KMS-11 (cell line): ENCODE data around the gene RIBC2.
"Not testable (repeated sequence)": the region's sequence is repeated elsewhere in the genome, so short reads cannot be mapped to it uniquely, and the experiment has no call there.

Experiments used
- H2AFZ ChIP-seq: fragments of 200-600 bp; sonication (generic); 2 replicates; pipeline ENCODE4 v1.6.1; 2016; ENCODE audit warnings: antibody characterized with exemption, mixed run types, low read depth
- H3K27ac ChIP-seq: fragments of 200-600 bp; sonication (generic); 2 replicates; pipeline ENCODE4 v1.6.1; 2016; ENCODE audit warnings: mild to moderate bottlenecking, mixed run types
- H3K27me3 ChIP-seq: fragments of 200-600 bp; sonication (generic); 2 replicates; pipeline ENCODE4 v1.6.1; 2017; ENCODE audit warnings: mild to moderate bottlenecking, low read depth, mixed run types, moderate library complexity; ENCODE audit not compliant: insufficient read depth
- H3K36me3 ChIP-seq: fragments of 200-600 bp; sonication (generic); 2 replicates; pipeline ENCODE4 v1.6.1; 2017; ENCODE audit warnings: mild to moderate bottlenecking, mixed run types; ENCODE audit not compliant: insufficient read depth
- H3K4me1 ChIP-seq: fragments of 200-600 bp; sonication (generic); 2 replicates; pipeline ENCODE4 v1.6.1; 2016; ENCODE audit warnings: mild to moderate bottlenecking, low read depth, mixed run types; ENCODE audit not compliant: poor library complexity, severe bottlenecking
- H3K4me2 ChIP-seq: fragments of 200-600 bp; sonication (generic); 2 replicates; pipeline ENCODE4 v1.7.0; 2016; ENCODE audit warnings: mild to moderate bottlenecking, mixed run types
- H3K4me3 ChIP-seq: fragments of 200-600 bp; sonication (generic); IDR thresholded peaks from 2 replicates; pipeline ENCODE4 v1.6.1; 2017; ENCODE audit warnings: low read depth, low read length, mixed read lengths; ENCODE audit not compliant: insufficient read depth
- H3K79me2 ChIP-seq: fragments of 200-600 bp; sonication (generic); 2 replicates; pipeline ENCODE4 v1.6.1; 2016; ENCODE audit warnings: low read depth, mixed run types; ENCODE audit not compliant: insufficient read depth
- H3K9ac ChIP-seq: fragments of 200-600 bp; sonication (generic); 2 replicates; pipeline ENCODE4 v1.6.1; 2016; ENCODE audit warnings: mild to moderate bottlenecking, mixed run types
- H4K20me1 ChIP-seq: fragments of 200-600 bp; sonication (generic); 2 replicates; pipeline ENCODE4 v1.6.1; 2016; ENCODE audit warnings: mild to moderate bottlenecking, mixed run types; ENCODE audit not compliant: insufficient read depth
- TF ChIP-seq, protein P1 (sequence below): fragments of 200-600 bp; sonication (generic); conservative IDR thresholded peaks from 2 replicates; pipeline ENCODE4 v1.6.1; 2017; ENCODE audit warnings: low read depth, mild to moderate bottlenecking, antibody characterized with exemption, low read length, moderate library complexity, mixed read lengths

The RIBC2 gene

DNA sequence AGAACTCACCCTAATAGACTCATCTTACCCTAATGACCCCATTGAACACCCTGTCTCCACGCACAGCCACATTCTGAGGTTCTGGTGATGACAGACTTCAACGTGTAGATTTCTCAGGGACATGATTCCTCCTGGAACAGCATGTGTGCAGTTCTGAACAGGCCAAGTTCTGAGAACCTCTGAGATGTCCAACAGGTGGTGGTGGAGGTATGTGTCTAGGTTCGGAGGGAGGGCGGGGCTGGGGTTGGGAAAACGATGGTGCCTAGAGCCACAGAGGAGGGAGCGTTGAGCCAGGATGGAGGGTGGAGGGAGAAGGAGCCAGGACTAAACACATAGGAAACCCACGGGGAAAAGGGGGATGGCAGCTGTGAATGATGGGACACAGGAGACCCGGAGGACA lies 45.7 kb downstream of the RIBC2 start:
- H3K9ac ChIP-seq, result no peak overlapping the region
- no peak overlapping the region for H3K4me3 ChIP-seq
- no peak overlapping the region for H2AFZ ChIP-seq
- H3K4me2 ChIP-seq, result no peak overlapping the region
- no peaks in the 10 kb centered on the region for H4K20me1 ChIP-seq
- no peak overlapping the region for H3K27ac ChIP-seq
- no peaks in the 10 kb centered on the region for H3K4me1 ChIP-seq
- TF ChIP-seq, protein P1, sequence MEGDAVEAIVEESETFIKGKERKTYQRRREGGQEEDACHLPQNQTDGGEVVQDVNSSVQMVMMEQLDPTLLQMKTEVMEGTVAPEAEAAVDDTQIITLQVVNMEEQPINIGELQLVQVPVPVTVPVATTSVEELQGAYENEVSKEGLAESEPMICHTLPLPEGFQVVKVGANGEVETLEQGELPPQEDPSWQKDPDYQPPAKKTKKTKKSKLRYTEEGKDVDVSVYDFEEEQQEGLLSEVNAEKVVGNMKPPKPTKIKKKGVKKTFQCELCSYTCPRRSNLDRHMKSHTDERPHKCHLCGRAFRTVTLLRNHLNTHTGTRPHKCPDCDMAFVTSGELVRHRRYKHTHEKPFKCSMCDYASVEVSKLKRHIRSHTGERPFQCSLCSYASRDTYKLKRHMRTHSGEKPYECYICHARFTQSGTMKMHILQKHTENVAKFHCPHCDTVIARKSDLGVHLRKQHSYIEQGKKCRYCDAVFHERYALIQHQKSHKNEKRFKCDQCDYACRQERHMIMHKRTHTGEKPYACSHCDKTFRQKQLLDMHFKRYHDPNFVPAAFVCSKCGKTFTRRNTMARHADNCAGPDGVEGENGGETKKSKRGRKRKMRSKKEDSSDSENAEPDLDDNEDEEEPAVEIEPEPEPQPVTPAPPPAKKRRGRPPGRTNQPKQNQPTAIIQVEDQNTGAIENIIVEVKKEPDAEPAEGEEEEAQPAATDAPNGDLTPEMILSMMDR, result no peak
- no peaks in the 10 kb centered on the region for H3K36me3 ChIP-seq
- H3K79me2 ChIP-seq, result no peaks in the 10 kb centered on the region
- peaks cover 52% of the 10 kb centered on the region for H3K27me3 ChIP-seq

GRCh38 chr22:45460288-45461109 lies 47.0 kb downstream of the RIBC2 start:
- Histone ChIP-seq H2AFZ (no peak overlapping the region), H3K4me2 (no peak overlapping the region), H4K20me1 (no peaks in the 10 kb centered on the region), H3K27me3 (peaks cover 43% of the 10 kb centered on the region), H3K4me1 (no peaks in the 10 kb centered on the region), H3K36me3 (no peaks in the 10 kb centered on the region), H3K4me3 (no peak overlapping the region), H3K79me2 (no peaks in the 10 kb centered on the region), H3K27ac (no peak overlapping the region), H3K9ac (no peak overlapping the region)
- TF ChIP-seq, protein P1, result no peak

GRCh38 chr22:45462034-45462655 lies 48.7 kb downstream of the RIBC2 start:
- Histone ChIP-seq H3K4me2 (no peak overlapping the region), H3K27me3 (peaks cover 31% of the 10 kb centered on the region), H3K9ac (no peak overlapping the region), H3K36me3 (no peaks in the 10 kb centered on the region), H3K27ac (no peak overlapping the region), H3K4me3 (no peak overlapping the region), H4K20me1 (no peaks in the 10 kb centered on the region), H3K79me2 (no peaks in the 10 kb centered on the region), H3K4me1 (no peaks in the 10 kb centered on the region), H2AFZ (no peak overlapping the region)
- TF ChIP-seq, protein P1, result no peak

- not testable (repeated sequence) for H2AFZ ChIP-seq, H3K4me3 ChIP-seq, H3K4me1 ChIP-seq, H3K27ac ChIP-seq, H3K36me3 ChIP-seq, H3K9ac ChIP-seq, H3K4me2 ChIP-seq, H4K20me1 ChIP-seq, H3K79me2 ChIP-seq
- H3K27me3 ChIP-seq, result peaks cover 20% of the 10 kb centered on the region; the same call in 1 of the 2 replicates
Observed at GRCh38 chr22:45463691-45464090, 50.2 kb downstream of the RIBC2 start.

DNA sequence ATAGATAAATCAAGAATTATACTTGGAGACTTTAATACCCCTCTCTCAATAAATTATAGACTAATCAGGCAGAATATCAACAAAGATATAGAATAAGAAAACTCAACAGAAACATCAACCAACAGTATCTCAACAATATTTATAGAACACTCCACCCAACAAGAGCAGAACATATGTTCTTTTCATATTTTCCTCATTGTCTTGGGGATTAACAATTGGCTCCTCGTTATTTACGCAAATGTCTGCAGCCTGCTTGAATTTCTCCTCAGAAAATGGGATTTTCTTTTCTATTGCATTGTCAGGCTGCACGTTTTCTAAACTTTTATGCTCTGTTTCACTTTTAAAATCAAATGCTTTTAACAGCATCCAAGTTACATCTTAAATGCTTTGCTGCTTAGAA lies 52.1 kb downstream of the RIBC2 start:
- H3K79me2 ChIP-seq, result no peaks in the 10 kb centered on the region
- TF ChIP-seq, protein P1, result no peak
- no peak overlapping the region for H3K27ac ChIP-seq
- H3K36me3 ChIP-seq, result no peaks in the 10 kb centered on the region
- H4K20me1 ChIP-seq, result no peaks in the 10 kb centered on the region
- no peak overlapping the region for H2AFZ ChIP-seq
- peaks cover 21% of the 10 kb centered on the region; the same call in 1 of the 2 replicates for H3K27me3 ChIP-seq
- H3K4me3 ChIP-seq, result no peak overlapping the region
- no peaks in the 10 kb centered on the region for H3K4me1 ChIP-seq
- no peak overlapping the region for H3K4me2 ChIP-seq
- H3K9ac ChIP-seq, result no peak overlapping the region
